GM18519 (cell line): ENCODE results near the gene DUSP23.

Experiments used
- ATAC-seq: cut with Tn5 transposase; IDR thresholded peaks from one replicate; pipeline ENCODE4 v1.9.1; 2021; ENCODE audit warnings: mild to moderate bottlenecking, moderate library complexity; ENCODE audit not compliant: unreplicated experiment, low FRiP score

The DUSP23 gene

DNA sequence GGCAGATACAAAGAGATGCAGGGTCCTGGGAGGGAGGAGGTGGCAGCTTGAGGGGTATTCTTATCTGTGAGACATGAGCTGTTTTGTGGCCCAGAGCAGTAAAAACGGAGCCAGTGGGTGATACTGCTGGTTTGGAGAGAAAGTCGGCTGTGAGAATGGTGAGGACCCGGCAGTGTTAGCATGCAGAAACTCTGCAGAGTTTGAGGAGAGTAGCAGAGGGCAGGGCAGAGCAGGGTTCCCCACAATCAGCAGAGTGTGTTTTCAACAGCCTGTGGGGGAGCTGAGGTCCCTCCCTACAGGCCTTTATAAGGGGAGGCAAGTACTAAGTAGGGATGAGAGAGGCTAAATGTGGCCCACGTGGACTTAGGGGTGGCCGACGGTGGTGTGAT is 46.3 kb downstream of the DUSP23 start:
- ATAC-seq: no peak

DNA sequence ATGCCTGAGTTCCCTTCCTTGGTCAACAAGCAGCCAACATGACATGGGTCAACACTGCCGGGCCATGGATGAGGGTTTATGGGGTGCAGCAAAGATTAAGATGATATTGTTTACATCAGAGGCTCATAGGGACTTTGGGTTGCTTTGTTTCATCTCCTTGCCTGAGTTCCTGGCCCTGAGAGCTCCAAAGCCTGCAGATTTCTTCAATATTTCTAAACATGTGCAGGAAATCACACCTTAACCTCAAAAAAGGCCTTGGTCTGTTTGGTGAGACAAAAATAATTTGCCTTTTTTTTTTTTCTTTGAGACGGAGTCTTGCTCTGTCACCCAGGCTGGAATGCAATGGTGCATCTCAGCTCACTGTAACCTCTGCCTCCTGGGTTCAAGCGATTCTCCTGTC is 46.8 kb downstream of the DUSP23 start:
- ATAC-seq: no peak

DNA sequence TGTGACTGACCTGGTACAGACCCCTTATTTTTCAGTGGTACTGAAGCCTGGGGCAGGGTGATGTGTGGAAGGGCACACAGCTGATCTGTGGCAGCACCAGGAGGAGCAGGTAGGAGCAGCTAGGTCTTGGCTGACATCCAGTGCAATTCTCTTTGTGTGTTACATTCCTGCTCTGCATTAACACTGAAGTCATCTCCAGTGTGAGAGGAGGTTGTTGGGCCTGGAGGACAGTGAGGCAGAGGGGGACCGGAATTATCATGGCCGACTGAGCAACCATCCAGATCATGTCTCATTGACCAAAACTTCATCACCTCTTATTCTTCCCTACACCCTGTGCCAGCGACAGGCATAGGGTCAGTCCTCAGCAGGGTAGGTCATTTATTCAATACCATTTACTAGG is 47.4 kb downstream of the DUSP23 start:
- ATAC-seq: no peak

DNA sequence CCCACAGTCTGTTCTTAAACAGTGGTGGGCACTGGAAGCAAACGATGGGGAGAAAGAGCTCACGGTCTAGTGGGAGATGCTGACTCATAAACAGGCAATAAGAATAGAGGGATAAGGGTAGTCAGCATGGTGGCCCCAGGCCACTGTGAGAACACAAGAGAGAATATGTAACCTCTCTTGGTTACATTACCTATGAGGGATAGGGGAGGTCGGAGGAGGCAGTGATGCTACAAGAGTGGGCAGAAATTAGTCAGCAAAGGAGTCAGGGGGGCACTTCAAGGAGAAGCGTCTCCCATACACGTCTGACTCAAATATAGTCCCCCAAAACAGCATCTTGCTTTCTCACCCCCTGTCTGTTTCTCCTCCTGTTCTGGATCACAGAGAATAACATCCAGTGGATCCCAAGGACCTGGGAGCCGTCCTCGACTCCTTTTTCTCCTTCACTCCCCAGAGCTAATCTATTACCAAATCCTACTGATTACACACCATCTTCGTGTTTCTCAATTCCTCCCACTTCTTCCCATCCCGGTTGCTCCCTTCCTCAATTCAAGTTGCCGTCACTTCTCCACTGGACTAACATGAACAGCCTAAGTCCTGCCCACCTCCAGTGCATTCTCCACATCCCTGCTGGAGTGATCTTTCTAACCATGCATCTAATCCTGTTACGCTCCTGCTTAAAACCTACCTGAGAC is 48.0 kb downstream of the DUSP23 start:
- ATAC-seq: no peak

DNA sequence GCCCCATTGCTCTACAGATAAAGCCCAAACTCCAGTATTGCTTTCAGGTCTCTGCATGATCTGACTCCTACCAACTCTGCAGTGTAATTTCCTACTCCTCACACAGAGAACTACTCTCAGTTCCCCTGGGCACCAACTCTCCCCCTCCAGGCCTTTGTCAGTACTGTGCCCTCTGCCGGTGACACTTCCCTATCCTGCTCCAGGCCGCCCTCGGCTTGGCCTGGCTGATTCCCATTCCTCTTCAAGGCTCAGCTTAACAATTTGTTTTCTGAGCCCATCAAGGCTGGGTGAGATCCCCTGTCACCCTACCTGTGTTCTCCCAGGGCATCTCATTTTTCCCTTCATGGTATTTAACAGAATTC is 48.5 kb downstream of the DUSP23 start:
- ATAC-seq: peak; percentile 67

DNA sequence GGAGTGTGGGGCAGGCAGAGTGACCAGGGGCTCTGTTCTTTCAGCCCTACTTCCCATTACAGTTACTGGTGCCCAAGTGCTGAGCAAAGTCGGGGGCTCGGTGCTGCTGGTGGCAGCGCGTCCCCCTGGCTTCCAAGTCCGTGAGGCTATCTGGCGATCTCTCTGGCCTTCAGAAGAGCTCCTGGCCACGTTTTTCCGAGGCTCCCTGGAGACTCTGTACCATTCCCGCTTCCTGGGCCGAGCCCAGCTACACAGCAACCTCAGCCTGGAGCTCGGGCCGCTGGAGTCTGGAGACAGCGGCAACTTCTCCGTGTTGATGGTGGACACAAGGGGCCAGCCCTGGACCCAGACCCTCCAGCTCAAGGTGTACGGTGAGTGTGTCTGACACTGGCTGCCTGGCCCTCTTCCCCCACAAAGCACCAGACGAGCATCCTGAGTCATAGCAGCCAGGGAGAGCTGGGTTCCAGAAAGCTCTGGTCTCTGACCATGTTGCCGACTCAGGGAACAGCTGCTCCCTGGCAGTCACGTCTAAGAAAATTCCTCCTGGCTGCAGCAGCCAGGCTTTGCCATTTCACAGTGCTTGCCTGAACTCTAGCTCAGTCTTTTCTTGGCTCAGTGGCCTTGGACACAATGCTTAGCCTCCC is 49.2 kb downstream of the DUSP23 start:
- no peak for ATAC-seq

DNA sequence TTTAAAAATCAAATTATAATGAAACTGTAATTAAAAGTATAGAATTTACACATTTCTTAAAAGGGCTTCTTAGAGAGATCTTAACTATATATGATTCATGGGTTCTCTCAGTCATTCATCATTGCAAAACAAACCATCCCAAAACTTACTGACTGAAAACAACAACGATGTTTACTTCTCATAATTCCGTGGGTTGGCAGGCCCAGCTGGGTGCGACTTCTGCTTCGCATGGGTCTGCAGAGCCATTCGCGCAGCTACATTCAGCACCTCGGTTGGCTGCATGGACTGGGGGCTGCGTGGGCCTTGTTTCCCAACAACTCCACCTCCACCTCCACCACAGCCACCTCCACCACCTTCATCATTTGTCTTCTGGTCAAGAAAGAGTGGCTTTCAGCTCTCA is 50.0 kb downstream of the DUSP23 start:
- no peak for ATAC-seq

DNA sequence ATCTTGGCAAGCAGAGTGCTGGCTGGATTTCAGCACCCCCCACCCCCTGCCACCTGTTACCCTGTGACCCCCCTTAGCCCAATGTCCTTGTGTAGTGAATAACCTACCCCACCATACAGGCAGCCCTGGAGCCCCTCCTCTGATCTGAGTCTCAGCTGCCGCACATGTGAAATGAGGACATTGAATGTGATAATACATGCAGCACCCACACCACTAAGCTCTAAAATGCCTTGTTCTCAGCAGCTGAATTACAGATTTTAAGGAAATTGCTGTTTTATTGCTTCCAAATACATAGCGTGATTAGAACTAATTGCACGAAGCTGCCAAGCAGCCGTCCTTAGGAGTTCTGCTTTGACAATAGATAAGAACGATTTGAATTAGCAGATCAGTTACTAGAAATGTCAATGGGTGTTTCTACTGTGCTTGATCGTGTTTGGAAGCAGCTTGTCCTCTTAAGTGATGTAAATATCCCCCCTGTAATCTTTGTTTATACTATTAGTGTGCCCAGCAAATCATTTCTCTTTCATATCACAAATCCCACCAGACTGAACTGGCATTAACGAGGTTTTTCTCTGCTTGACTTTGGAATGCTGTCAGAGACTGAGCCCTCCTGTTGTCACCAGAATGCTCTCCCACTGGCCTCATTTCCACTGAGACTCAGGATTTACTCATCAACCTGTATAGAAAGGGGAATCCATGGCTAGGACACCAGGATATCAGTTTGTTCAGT is 50.8 kb downstream of the DUSP23 start:
- no peak for ATAC-seq
